HepG2 (cell line): ENCODE measurements around the gene ADAMTSL4. TPM values are rescaled to one million over a fixed set of nuclear protein-coding genes. Genes with fewer than 3 reads are reported as not detected.

Experiments
- ARID2 ChIP-seq: sonication (generic); formaldehyde crosslinking; IDR thresholded peaks from 2 replicates; pipeline ENCODE4 v1.8.1; 2022; ENCODE audit warnings: mild to moderate bottlenecking, missing genetic modification reagents, borderline replicate concordance
- E2F1 ChIP-seq: sonication (generic); formaldehyde crosslinking; IDR thresholded peaks from 2 replicates; pipeline ENCODE4 v1.5.0; 2020; ENCODE audit warnings: missing genetic modification reagents
- HOXA9 ChIP-seq: sonication (generic); formaldehyde crosslinking; IDR thresholded peaks from 2 replicates; pipeline ENCODE4 v1.8.1; 2022; ENCODE audit warnings: missing genetic modification reagents, mild to moderate bottlenecking, moderate library complexity, borderline replicate concordance
- NCOR1 ChIP-seq: fragments of 200-600 bp; sonication (generic); IDR thresholded peaks from 2 replicates; pipeline ENCODE4 v1.7.0; 2017; ENCODE audit warnings: antibody characterized with exemption, low read length, borderline replicate concordance
- PCBP1 ChIP-seq: fragments of 200-400 bp; formaldehyde crosslinking; IDR thresholded peaks from 2 replicates; pipeline ENCODE4 v1.6.1; 2017; ENCODE audit warnings: mild to moderate bottlenecking, low read depth, low read length, borderline replicate concordance
- PHB2 ChIP-seq: fragments of 450-650 bp; IDR thresholded peaks from 2 replicates; pipeline ENCODE4 v1.6.1; 2018; ENCODE audit not compliant: partially characterized antibody
- POLR2A ChIP-seq, 2 experiments: IDR thresholded peaks; 2 replicates each; pipeline ENCODE4 v1.6.1; 2011; ENCODE audit warnings: low read depth in 2 of 2, low read length in 2 of 2, mild to moderate bottlenecking in 1 of 2, moderate library complexity in 1 of 2; ENCODE audit not compliant: insufficient read depth in 1 of 2
- POLR2AphosphoS5 ChIP-seq: IDR thresholded peaks from 2 replicates; pipeline ENCODE4 v1.6.1; 2012; ENCODE audit warnings: low read depth, low read length
- PRDM4 ChIP-seq: sonication (generic); formaldehyde crosslinking; IDR thresholded peaks from 2 replicates; pipeline ENCODE4 v1.9.0; 2021; ENCODE audit warnings: missing genetic modification reagents, borderline replicate concordance
- RARG ChIP-seq: sonication (generic); formaldehyde crosslinking; IDR thresholded peaks from 2 replicates; pipeline ENCODE4 v1.4.0; 2020; ENCODE audit warnings: low read depth, mild to moderate bottlenecking, missing genetic modification reagents
- RORA ChIP-seq: sonication (generic); formaldehyde crosslinking; IDR thresholded peaks from 2 replicates; pipeline ENCODE4 v1.5.0; 2020; ENCODE audit warnings: mild to moderate bottlenecking, missing genetic modification reagents, moderate library complexity
- SNAPC2 ChIP-seq: sonication (generic); formaldehyde crosslinking; IDR thresholded peaks from 2 replicates; pipeline ENCODE4 v1.8.1; 2022; ENCODE audit warnings: mild to moderate bottlenecking, missing genetic modification reagents
- TBX3 ChIP-seq: fragments of 450-650 bp; IDR thresholded peaks from 2 replicates; pipeline ENCODE4 v1.6.1; 2017; ENCODE audit warnings: antibody characterized with exemption, mild to moderate bottlenecking, inconsistent platforms, borderline replicate concordance
- U2AF2 ChIP-seq: fragments of 200-400 bp; formaldehyde crosslinking; IDR thresholded peaks from 2 replicates; pipeline ENCODE4 v1.6.1; 2017; ENCODE audit warnings: low read depth, mild to moderate bottlenecking, low read length
- XBP1 ChIP-seq: sonication (generic); formaldehyde crosslinking; IDR thresholded peaks from 2 replicates; pipeline ENCODE4 v1.5.0; 2020; ENCODE audit warnings: missing genetic modification reagents
- ZNF124 ChIP-seq: sonication (generic); formaldehyde crosslinking; IDR thresholded peaks from 2 replicates; pipeline ENCODE4 v1.4.0; 2020; ENCODE audit warnings: missing genetic modification reagents
- ZNF20 ChIP-seq: sonication (generic); formaldehyde crosslinking; IDR thresholded peaks from 2 replicates; pipeline ENCODE4 v1.4.0; 2020; ENCODE audit warnings: mild to moderate bottlenecking, moderate library complexity, missing genetic modification reagents
- ZNF230 ChIP-seq: sonication (generic); formaldehyde crosslinking; IDR thresholded peaks from 2 replicates; pipeline ENCODE4 v1.4.0; 2020; ENCODE audit warnings: mild to moderate bottlenecking, missing genetic modification reagents
- ZNF251 ChIP-seq: sonication (generic); formaldehyde crosslinking; IDR thresholded peaks from 2 replicates; pipeline ENCODE4 v1.9.0; 2021; ENCODE audit warnings: mild to moderate bottlenecking, missing genetic modification reagents
- ZNF263 ChIP-seq: sonication (generic); formaldehyde crosslinking; IDR thresholded peaks from 2 replicates; pipeline ENCODE4 v1.4.0; 2020; ENCODE audit warnings: missing genetic modification reagents
- ZNF335 ChIP-seq: sonication (generic); formaldehyde crosslinking; IDR thresholded peaks from 2 replicates; pipeline ENCODE4 v1.4.0; 2020; ENCODE audit warnings: missing genetic modification reagents
- ZNF343 ChIP-seq: sonication (generic); formaldehyde crosslinking; IDR thresholded peaks from 2 replicates; pipeline ENCODE4 v1.4.0; 2020; ENCODE audit warnings: mild to moderate bottlenecking, missing genetic modification reagents
- ZNF558 ChIP-seq: sonication (generic); formaldehyde crosslinking; IDR thresholded peaks from 2 replicates; pipeline ENCODE4 v1.9.0; 2022; ENCODE audit warnings: mild to moderate bottlenecking, missing genetic modification reagents, borderline replicate concordance
- ZNF572 ChIP-seq: sonication (generic); formaldehyde crosslinking; IDR thresholded peaks from 2 replicates; pipeline ENCODE4 v1.5.1; 2020; ENCODE audit warnings: mild to moderate bottlenecking, missing genetic modification reagents
- ZNF782 ChIP-seq: sonication (generic); formaldehyde crosslinking; IDR thresholded peaks from 2 replicates; pipeline ENCODE4 v1.4.0; 2020; ENCODE audit warnings: missing genetic modification reagents, mild to moderate bottlenecking, borderline replicate concordance
- polyA plus RNA-seq, 8 experiments: library from polyadenylated mRNA; depleted of rRNA in 3 of 8; stranded (reverse) in 7 of 8; unstranded in 1 of 8; fragments of >200 nt; fragmentation: Illumina TruSeq in 4 of 8; extraction: Trizol in 4 of 8; gene quantifications; 2 replicates each; pipeline versions ENCODE4 v1.2.1 to v1.2.3, GENCODE V29; 2011 to 2016; ENCODE audit warnings: low read depth in 4 of 8, missing spikeins in 1 of 8, mixed read lengths in 1 of 8; ENCODE audit not compliant: insufficient read depth in 1 of 8
- total RNA-seq, 5 experiments: library from RNA; depleted of rRNA; stranded (reverse); fragments of >200 nt; fragmentation: Illumina TruSeq; extraction: Trizol; gene quantifications; 2 replicates each; pipeline ENCODE4 v1.2.3, GENCODE V29; 2016; ENCODE audit warnings: low read depth in 1 of 5
- TF ChIP-seq, protein P1 (sequence below): sonication (generic); formaldehyde crosslinking; IDR thresholded peaks from 2 replicates; pipeline ENCODE4 v1.4.0; 2020; ENCODE audit warnings: missing genetic modification reagents
- TF ChIP-seq, protein P2 (sequence below): sonication (generic); formaldehyde crosslinking; IDR thresholded peaks from 2 replicates; pipeline ENCODE4 v1.5.1; 2020; ENCODE audit warnings: missing genetic modification reagents, mild to moderate bottlenecking, borderline replicate concordance

Gene ADAMTSL4
- total and polyA plus RNA-seq, 2 of the 13 experiments (the other 11 are each of a cell fraction or from before 2014, with no cell fraction given) = 3.9 to 16.4 TPM

DNA sequence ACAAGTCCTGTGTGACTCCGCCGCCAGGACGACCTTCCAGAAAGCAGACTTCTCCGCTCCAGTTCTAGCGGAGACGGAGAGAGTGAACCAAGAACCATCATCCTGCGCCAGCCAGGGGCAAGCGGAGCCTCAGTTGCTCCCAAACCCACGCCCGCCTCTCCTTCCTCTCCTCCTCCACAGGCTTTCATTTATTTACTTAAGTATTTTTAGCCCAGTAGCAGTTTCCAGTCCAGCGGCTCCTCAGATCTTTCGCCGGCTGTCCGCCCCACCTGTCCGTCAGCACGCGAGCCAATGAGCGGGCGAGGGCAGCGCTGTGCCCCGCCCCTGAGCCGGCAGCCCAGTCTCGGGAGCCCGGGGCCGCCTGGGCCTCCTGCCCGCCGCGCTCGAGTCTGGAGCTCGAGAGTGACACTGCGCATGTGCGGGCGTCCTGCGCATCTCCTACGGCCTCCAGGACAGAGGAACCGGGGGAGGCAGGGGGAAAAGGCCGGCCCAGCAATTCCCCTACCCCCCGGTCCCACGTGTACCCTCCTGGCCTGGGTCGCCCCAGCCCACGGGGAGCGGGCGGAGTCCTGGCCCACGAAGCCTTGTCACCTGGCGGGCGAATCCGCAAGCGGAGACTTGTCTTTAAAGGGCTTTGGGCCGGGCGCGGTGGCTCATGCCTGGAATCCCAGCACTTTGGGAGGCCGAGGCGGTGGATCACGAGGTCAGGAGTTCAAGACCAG, 33.7 kb upstream of the ADAMTSL4 start, which contains the start of gene FALEC (continued):
- TF ChIP-seq E2F1 = no peak
- no peak for TF ChIP-seq PCBP1
- TF ChIP-seq ZNF251 (CRISPR knock-in tag) = 0 out of 2 replicates have a peak, but pooled peaks have one; percentile 60
- TF ChIP-seq, protein P1, sequence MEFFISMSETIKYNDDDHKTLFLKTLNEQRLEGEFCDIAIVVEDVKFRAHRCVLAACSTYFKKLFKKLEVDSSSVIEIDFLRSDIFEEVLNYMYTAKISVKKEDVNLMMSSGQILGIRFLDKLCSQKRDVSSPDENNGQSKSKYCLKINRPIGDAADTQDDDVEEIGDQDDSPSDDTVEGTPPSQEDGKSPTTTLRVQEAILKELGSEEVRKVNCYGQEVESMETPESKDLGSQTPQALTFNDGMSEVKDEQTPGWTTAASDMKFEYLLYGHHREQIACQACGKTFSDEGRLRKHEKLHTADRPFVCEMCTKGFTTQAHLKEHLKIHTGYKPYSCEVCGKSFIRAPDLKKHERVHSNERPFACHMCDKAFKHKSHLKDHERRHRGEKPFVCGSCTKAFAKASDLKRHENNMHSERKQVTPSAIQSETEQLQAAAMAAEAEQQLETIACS (CRISPR knock-in tag) = no peak
- no peak for TF ChIP-seq ZNF335 (CRISPR knock-in tag)
- no peak; the same call in 1 of the 2 replicates for TF ChIP-seq ZNF572 (CRISPR knock-in tag)
- TF ChIP-seq SNAPC2 (CRISPR knock-in tag) = no peak
- peak; percentile 49; the same call in 1 of the 2 replicates for TF ChIP-seq NCOR1
- peak; percentile 67 for TF ChIP-seq POLR2AphosphoS5
- TF ChIP-seq ZNF343 (CRISPR knock-in tag) = 0 out of 2 replicates have a peak, but pooled peaks have one; percentile 64
- no peak for TF ChIP-seq ZNF263
- no peak for TF ChIP-seq ZNF230
- TF ChIP-seq RORA = no peak
- no peak for TF ChIP-seq TBX3
- TF ChIP-seq, protein P2, sequence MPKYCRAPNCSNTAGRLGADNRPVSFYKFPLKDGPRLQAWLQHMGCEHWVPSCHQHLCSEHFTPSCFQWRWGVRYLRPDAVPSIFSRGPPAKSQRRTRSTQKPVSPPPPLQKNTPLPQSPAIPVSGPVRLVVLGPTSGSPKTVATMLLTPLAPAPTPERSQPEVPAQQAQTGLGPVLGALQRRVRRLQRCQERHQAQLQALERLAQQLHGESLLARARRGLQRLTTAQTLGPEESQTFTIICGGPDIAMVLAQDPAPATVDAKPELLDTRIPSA = no peak
- no peak for TF ChIP-seq PHB2
- no peak for TF ChIP-seq U2AF2
- no peak for TF ChIP-seq ARID2 (CRISPR knock-in tag)
- TF ChIP-seq XBP1 (CRISPR knock-in tag) = no peak
- no peak for TF ChIP-seq PRDM4
- peak; percentile 60 to 82 for TF ChIP-seq POLR2A (IDR thresholded peaks at IDR 0.05; ENCODE audit: insufficient read depth in 1 of 2, low read depth in 2 of 2, low read length in 2 of 2)
- 0 out of 2 replicates have a peak, but pooled peaks have one; percentile 28 for TF ChIP-seq HOXA9 (CRISPR knock-in tag)
- no peak for TF ChIP-seq ZNF124 (CRISPR knock-in tag)
- 0 out of 2 replicates have a peak, but pooled peaks have one; percentile 51 for TF ChIP-seq ZNF782 (CRISPR knock-in tag)
- no peak for TF ChIP-seq ZNF558 (CRISPR knock-in tag)
- no peak for TF ChIP-seq ZNF20 (CRISPR knock-in tag)
- TF ChIP-seq RARG = no peak
